Karpas-422 (cell line): Measurements from ENCODE around the gene SAPCD1. TPM values are rescaled to one million over a fixed set of nuclear protein-coding genes. Genes with fewer than 3 reads are reported as not detected.

ENCODE experiments used
- DNase-seq: peaks from one replicate; pipeline ENCODE4 v3.0.0-alpha.2; 2015
- H2AFZ ChIP-seq: fragments of 200-600 bp; sonication (generic); 2 replicates; pipeline ENCODE4 v1.6.1; 2014; ENCODE audit warnings: antibody characterized with exemption, low read length, mixed read lengths
- H3K27ac ChIP-seq: fragments of 200-600 bp; sonication (generic); 2 replicates; pipeline ENCODE4 v1.5.1; 2014; ENCODE audit warnings: mild to moderate bottlenecking, low read length, moderate library complexity
- H3K27me3 ChIP-seq: fragments of 200-600 bp; sonication (generic); 2 replicates; pipeline ENCODE4 v1.6.1; 2014; ENCODE audit warnings: low read length, mixed read lengths
- H3K36me3 ChIP-seq: fragments of 200-600 bp; sonication (generic); 2 replicates; pipeline ENCODE4 v1.6.1; 2014; ENCODE audit warnings: low read length, mixed read lengths; ENCODE audit not compliant: insufficient read depth
- H3K4me1 ChIP-seq: fragments of 200-600 bp; sonication (generic); 2 replicates; pipeline ENCODE4 v1.6.1; 2014; ENCODE audit warnings: mild to moderate bottlenecking, low read length, mixed read lengths
- H3K4me2 ChIP-seq: fragments of 200-600 bp; sonication (generic); 2 replicates; pipeline ENCODE4 v1.6.1; 2014; ENCODE audit warnings: low read length, low read depth, mild to moderate bottlenecking; ENCODE audit not compliant: poor library complexity, severe bottlenecking
- H3K4me3 ChIP-seq: fragments of 200-600 bp; sonication (generic); 2 replicates; pipeline ENCODE4 v1.5.1; 2014; ENCODE audit warnings: mild to moderate bottlenecking, antibody characterized with exemption, low read length, mixed read lengths
- H3K79me2 ChIP-seq: fragments of 200-600 bp; sonication (generic); 2 replicates; pipeline ENCODE4 v1.6.1; 2014; ENCODE audit warnings: mild to moderate bottlenecking, low read length, mixed read lengths
- H3K9ac ChIP-seq: fragments of 200-600 bp; sonication (generic); 2 replicates; pipeline ENCODE4 v1.6.0; 2014; ENCODE audit warnings: low read length
- H3K9me2 ChIP-seq: fragments of 200-600 bp; sonication (generic), shearing (Covaris generic); replicated peaks from 2 replicates; pipeline ENCODE4 v1.6.0; 2014; ENCODE audit warnings: mild to moderate bottlenecking, low read length, moderate library complexity; ENCODE audit not compliant: insufficient read depth
- H3K9me3 ChIP-seq: fragments of 300-700, 200-600 bp; sonication (generic); 2 replicates; pipeline ENCODE4 v1.6.1; 2014; ENCODE audit warnings: low read length, mixed read lengths
- H4K20me1 ChIP-seq: fragments of 200-600 bp; sonication (generic); 2 replicates; pipeline ENCODE4 v1.6.1; 2014; ENCODE audit warnings: mild to moderate bottlenecking, antibody characterized with exemption, low read length, low read depth; ENCODE audit not compliant: insufficient read depth
- total RNA-seq: library from RNA; depleted of rRNA; stranded (reverse); fragments of >200 nt; shearing (Covaris generic); gene quantifications from 2 replicates; pipeline ENCODE4 v1.2.3, GENCODE V29; 2014; ENCODE audit warnings: low replicate concordance; rRNA removed

SAPCD1 gene
- total RNA-seq = 1.8 and 14.0 TPM in 2 replicates

GRCh38 chr6:31762356-31762755 is at the start of gene SAPCD1:
SAPCD1 (plus strand) TSS chr6:31762656; CDS start chr6:31763055, 399 bp downstream.
- Histone ChIP-seq H4K20me1 (no peaks in the 10 kb centered on the region), H3K4me1 (no peaks in the 10 kb centered on the region), H3K36me3 (0 out of 2 replicates have a peak, but pooled peaks cover 7% of the 10 kb centered on the region), H3K9ac (no peak within 1 kb of the TSS), H3K4me3 (no peak within 1 kb of the TSS), H3K4me2 (no peak within 1 kb of the TSS), H3K27ac (no peak within 1 kb of the TSS), H3K79me2 (no peaks in the 10 kb centered on the region), H3K27me3 (no peaks in the 10 kb centered on the region), H2AFZ (no peak within 1 kb of the TSS), H3K9me3 (no peaks in the 10 kb centered on the region), H3K9me2 (no peaks in the 10 kb centered on the region)
- DNase-seq = no peak

- Histone ChIP-seq H2AFZ (no peak overlapping the region), H3K9ac (no peak overlapping the region), H3K27me3 (no peaks in the 10 kb centered on the region), H3K9me2 (no peaks in the 10 kb centered on the region), H3K36me3 (no peaks in the 10 kb centered on the region), H3K4me2 (no peak overlapping the region), H4K20me1 (no peaks in the 10 kb centered on the region), H3K4me3 (no peak overlapping the region), H3K4me1 (peaks cover 8% of the 10 kb centered on the region), H3K9me3 (no peaks in the 10 kb centered on the region), H3K79me2 (no peaks in the 10 kb centered on the region), H3K27ac (no peak overlapping the region)
- no peak for DNase-seq
Observed at GRCh38 chr6:31713465-31713864, 49.0 kb upstream of the SAPCD1 start.

- Histone ChIP-seq H2AFZ (no peak overlapping the region), H3K36me3 (no peaks in the 10 kb centered on the region), H3K4me3 (no peak overlapping the region), H3K79me2 (no peaks in the 10 kb centered on the region), H3K9me2 (no peaks in the 10 kb centered on the region), H3K9ac (no peak overlapping the region), H3K27me3 (no peaks in the 10 kb centered on the region), H4K20me1 (no peaks in the 10 kb centered on the region), H3K4me1 (peaks cover 8% of the 10 kb centered on the region), H3K9me3 (no peaks in the 10 kb centered on the region), H3K4me2 (no peak overlapping the region), H3K27ac (no peak overlapping the region)
- DNase-seq = no peak
Observed at GRCh38 chr6:31713991-31714684, 48.3 kb upstream of the SAPCD1 start.

GRCh38 chr6:31715022-31715958 is 47.2 kb upstream of the SAPCD1 start, which contains the start of gene LY6G6D:
LY6G6D (plus strand) TSS chr6:31715348; CDS start chr6:31715356, 8 bp downstream.
- Histone ChIP-seq H3K9ac (no peak within 1 kb of the TSS), H3K27ac (no peak within 1 kb of the TSS), H3K4me2 (no peak within 1 kb of the TSS), H2AFZ (no peak within 1 kb of the TSS), H3K4me1 (peaks cover 8% of the 10 kb centered on the region), H3K36me3 (no peaks in the 10 kb centered on the region), H3K27me3 (no peaks in the 10 kb centered on the region), H4K20me1 (no peaks in the 10 kb centered on the region), H3K9me3 (no peaks in the 10 kb centered on the region), H3K79me2 (no peaks in the 10 kb centered on the region), H3K9me2 (no peaks in the 10 kb centered on the region), H3K4me3 (no peak within 1 kb of the TSS)
- no peak for DNase-seq

GRCh38 chr6:31717499-31718222 is 44.8 kb upstream of the SAPCD1 start:
- DNase-seq = peak; percentile 74
- Histone ChIP-seq H3K4me2 (peak overlapping the region; percentile 32), H2AFZ (peak overlapping the region; percentile 89; the same call in 1 of the 2 replicates)

GRCh38 chr6:31718265-31718664 is 44.2 kb upstream of the SAPCD1 start:
- Histone ChIP-seq H3K27me3 (no peaks in the 10 kb centered on the region), H3K4me2 (no peak overlapping the region), H3K79me2 (no peaks in the 10 kb centered on the region), H2AFZ (no peak overlapping the region; the same call in 1 of the 2 replicates), H3K27ac (no peak overlapping the region), H3K9me3 (no peaks in the 10 kb centered on the region), H3K9ac (no peak overlapping the region), H3K4me3 (no peak overlapping the region), H3K36me3 (no peaks in the 10 kb centered on the region), H4K20me1 (no peaks in the 10 kb centered on the region), H3K9me2 (no peaks in the 10 kb centered on the region), H3K4me1 (peaks cover 8% of the 10 kb centered on the region)
- DNase-seq = no peak

More at GRCh38 chr6:31717499-31718222, 44.8 kb upstream of the SAPCD1 start:
- H3K27ac ChIP-seq = no peak overlapping the region
- no peaks in the 10 kb centered on the region for H3K36me3 ChIP-seq
- H3K79me2 ChIP-seq = no peaks in the 10 kb centered on the region
- H3K9ac ChIP-seq = peak overlapping the region; percentile 46; the same call in 1 of the 2 replicates
- no peaks in the 10 kb centered on the region for H3K9me3 ChIP-seq
- no peaks in the 10 kb centered on the region for H4K20me1 ChIP-seq
- no peak overlapping the region; the same call in 1 of the 2 replicates for H3K4me3 ChIP-seq
- no peaks in the 10 kb centered on the region for H3K9me2 ChIP-seq
- no peaks in the 10 kb centered on the region for H3K27me3 ChIP-seq
- H3K4me1 ChIP-seq = peaks cover 8% of the 10 kb centered on the region

DNA sequence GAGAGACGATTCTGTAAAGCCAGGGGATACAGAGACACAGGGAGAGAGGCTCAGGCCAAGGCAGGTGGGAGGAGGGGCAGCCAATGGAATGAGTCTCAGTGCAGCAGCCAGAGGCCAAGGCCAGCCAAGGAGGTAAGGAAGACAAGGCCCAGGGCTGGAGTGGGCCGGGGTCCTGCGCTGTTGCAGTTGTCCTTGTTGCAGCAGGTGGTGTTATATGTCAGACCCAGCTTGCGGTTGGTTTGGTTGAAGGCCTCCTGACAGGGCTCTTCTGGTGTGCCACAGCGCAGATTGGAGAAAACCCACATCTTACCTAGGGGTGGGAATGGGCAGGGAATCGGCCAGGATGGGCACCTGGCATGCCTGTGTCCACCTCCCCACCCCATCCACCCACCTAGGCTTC is 43.5 kb upstream of the SAPCD1 start:
- Histone ChIP-seq H3K27ac (no peak overlapping the region), H3K9ac (no peak overlapping the region), H3K27me3 (no peaks in the 10 kb centered on the region), H3K4me2 (no peak overlapping the region), H3K4me1 (peaks cover 8% of the 10 kb centered on the region), H3K79me2 (no peaks in the 10 kb centered on the region), H4K20me1 (no peaks in the 10 kb centered on the region), H3K36me3 (no peaks in the 10 kb centered on the region), H3K4me3 (no peak overlapping the region), H2AFZ (no peak overlapping the region), H3K9me2 (no peaks in the 10 kb centered on the region), H3K9me3 (no peaks in the 10 kb centered on the region)
- DNase-seq = no peak
